GM12864 (cell line): ENCODE results near the gene ANTXRL.

Source experiments
- DNase-seq: peaks from one replicate; pipeline ENCODE4 v3.0.0-alpha.2; 2011; ENCODE audit warnings: low read depth
- H3K4me3 ChIP-seq: 2 replicates; pipeline ENCODE4 v1.5.1; 2011; ENCODE audit warnings: mild to moderate bottlenecking, low read depth, low read length, control low read depth
- TF ChIP-seq, protein P1 (sequence below): IDR thresholded peaks from 2 replicates; pipeline ENCODE4 v1.5.1; 2011; ENCODE audit warnings: low read depth, mild to moderate bottlenecking, moderate library complexity, low read length, control low read depth, inconsistent platforms; ENCODE audit errors: missing control alignments

ANTXRL gene

DNA sequence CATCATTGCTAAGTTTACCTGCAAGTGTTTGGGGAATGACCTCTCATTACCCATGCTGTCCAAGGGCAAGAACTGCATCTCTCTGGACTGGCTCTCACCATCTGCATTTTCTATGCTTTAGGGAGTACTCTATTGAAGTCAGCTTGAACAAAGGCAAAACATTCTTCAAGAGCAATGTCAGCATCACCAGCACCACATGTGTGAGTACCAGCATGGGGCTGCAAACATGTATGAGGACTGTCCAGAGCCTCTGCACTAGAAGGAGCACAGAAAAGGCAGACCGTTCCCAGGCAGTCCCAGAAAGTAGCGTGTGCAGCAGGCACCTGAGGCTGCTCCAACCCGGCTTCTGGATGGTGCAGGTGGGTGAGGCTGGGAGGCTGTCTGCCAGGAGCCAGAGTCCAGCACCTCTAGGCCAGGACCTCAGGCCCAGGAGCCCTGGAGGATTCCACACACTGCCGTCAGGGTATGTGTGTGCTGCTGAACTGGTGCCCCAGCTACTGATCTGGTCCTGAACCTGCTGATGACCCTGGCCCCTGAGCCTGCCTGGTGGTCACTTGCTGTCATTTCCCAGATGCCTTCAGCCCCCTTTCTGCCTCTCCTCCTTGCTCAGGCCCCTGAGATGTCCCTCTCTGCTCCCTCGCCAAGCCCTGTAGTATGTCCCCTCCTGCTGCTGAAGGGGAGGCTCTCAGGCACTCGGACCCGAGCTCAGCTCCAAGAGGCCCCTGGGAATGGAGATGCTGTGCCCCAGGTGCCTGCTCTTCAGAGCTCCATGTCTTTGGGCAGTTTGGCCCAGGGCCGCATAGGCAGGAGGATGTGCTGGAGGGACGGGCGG, 20.7 kb downstream of the ANTXRL start:
- TF ChIP-seq, protein P1, sequence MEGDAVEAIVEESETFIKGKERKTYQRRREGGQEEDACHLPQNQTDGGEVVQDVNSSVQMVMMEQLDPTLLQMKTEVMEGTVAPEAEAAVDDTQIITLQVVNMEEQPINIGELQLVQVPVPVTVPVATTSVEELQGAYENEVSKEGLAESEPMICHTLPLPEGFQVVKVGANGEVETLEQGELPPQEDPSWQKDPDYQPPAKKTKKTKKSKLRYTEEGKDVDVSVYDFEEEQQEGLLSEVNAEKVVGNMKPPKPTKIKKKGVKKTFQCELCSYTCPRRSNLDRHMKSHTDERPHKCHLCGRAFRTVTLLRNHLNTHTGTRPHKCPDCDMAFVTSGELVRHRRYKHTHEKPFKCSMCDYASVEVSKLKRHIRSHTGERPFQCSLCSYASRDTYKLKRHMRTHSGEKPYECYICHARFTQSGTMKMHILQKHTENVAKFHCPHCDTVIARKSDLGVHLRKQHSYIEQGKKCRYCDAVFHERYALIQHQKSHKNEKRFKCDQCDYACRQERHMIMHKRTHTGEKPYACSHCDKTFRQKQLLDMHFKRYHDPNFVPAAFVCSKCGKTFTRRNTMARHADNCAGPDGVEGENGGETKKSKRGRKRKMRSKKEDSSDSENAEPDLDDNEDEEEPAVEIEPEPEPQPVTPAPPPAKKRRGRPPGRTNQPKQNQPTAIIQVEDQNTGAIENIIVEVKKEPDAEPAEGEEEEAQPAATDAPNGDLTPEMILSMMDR: no peak
- no peak overlapping the region for H3K4me3 ChIP-seq
- DNase-seq: no peak

DNA sequence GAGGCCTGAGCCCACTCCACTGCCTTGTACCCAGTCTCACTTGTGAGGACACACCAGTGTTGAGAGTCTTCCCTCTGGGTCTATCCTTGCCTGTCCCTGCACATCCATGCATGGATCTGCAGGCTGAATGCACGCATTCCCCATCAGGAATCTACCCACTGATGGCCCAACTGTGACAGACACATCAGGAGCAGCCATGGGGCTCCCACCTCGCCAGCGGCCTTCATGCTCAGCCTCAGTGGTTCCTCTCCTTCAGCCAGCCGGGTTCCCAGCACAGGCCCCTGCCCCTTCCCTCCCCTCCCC, 21.3 kb downstream of the ANTXRL start:
- TF ChIP-seq, protein P1: no peak
- H3K4me3 ChIP-seq: no peak overlapping the region
- no peak for DNase-seq

DNA sequence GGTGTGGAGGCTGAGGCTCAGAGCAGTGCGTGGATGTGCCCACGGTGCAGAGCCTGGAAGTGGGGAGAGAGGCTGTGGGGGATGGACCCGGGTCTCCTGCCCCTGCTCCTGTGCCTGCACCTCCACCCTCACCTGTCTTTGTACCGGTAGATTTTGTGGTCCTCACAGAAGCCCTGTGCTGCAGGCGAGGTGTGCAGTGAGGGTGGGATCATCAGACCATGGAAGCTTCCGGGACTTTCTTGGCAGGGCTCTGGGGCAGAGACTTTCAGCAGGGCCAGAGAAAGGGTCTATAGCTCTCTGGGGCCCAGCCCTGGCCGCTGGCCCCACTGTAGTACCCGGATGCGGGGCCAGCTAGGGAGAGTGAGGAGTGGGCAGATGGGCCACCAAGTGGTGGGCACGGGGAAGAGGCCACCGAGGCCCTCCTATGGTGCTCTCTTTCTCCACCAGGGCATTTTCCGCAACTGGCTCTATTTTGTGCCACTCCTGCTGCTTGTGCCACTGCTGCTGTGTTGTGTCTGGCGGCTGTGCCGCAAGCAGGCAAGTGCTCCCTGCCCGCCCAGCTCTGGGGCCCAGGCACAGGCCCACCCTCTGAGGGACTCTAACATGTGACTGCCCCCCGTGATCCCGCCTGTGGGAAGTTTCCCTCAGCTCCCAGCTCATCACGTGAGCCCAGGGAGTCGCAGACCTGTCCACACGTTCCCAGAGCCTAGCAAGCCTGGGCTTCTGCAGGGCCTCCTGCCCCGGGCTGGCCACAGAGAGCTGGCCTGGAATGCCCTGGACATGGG, 22.1 kb downstream of the ANTXRL start:
- no peak overlapping the region for H3K4me3 ChIP-seq
- no peak for DNase-seq
- TF ChIP-seq, protein P1: no peak

DNA sequence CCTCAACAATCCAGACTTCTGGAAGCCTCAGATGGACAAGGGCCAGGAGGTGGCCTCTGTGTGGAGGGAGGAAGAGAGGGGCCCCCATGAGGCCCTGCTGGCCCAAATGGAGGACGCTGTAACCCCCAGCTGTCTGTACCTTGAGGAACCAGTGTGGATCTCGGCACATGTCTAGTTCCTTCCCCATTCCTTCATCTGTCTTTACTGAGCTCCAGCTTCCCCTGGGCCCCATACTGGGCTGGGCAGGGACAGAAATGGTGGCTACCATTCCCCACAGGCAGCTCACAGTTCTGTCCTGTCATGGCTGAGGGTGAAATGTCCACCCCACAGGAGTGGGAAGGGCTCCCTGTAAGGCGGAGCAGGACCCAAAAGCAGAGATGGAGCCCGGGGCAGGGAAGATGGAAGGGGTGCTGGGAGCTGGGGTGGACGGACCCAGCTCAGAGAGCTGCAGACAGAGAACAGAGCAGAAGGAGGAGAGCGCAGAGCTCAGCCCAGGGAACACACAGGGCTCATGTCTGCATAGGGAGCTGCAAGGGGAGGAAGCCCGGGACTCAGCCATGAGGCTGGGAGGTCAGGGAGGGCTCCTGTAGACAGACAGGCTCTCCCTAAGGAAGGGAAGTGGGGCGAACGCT, 22.8 kb downstream of the ANTXRL start:
- TF ChIP-seq, protein P1: no peak
- no peak for DNase-seq
- no peak overlapping the region for H3K4me3 ChIP-seq

DNA sequence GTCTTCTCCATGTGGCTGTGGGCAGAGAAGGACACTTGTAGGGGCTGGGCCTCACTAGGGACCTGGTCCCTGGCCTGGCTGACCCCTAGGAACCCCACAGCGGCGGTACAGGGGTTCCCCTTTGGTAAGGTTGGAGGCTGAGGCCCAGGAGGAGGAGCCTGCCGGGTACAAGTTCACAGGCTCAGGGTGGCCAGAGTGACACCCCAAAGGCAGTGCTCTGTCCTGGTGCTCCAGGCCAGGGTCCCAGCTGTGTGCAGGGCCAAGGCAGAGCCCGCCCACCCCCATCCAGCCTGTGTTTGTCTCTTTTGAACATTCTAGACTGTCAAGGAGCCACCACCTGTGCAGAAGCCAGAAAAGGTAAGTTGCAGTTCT, 23.3 kb downstream of the ANTXRL start:
- no peak overlapping the region for H3K4me3 ChIP-seq
- no peak for DNase-seq
- TF ChIP-seq, protein P1: no peak

DNA sequence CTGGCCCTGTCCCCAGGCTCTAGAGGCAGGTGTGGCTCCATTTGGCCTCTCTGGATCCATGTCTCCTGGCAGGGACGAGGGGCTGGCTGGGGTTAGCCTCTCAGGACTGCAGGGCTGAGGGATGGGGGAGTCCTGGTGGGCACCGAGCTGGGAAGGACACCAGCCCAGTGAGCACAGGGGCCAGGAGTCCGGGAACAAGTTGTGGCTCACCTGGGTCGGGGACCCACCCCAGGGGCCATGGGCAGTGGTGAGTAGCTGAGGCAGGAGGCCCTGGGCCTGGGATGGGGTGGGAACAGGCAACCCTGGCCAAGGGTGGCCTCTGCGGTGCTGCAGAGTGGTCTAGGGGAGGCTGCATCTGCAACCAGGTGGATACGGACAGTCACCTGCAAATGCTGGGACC, 24.1 kb downstream of the ANTXRL start:
- TF ChIP-seq, protein P1: no peak
- DNase-seq: no peak
- H3K4me3 ChIP-seq: no peak overlapping the region
